Middle frontal gyrus (tissue), 1 donor: ENCODE results near the gene CT45A3.
"Not testable (repeated sequence)": the region's sequence is repeated elsewhere in the genome, so short reads cannot be mapped to it uniquely, and the experiment has no call there.

ENCODE experiments used
- DNase-seq: peaks from one replicate; pipeline ENCODE4 v3.0.0-alpha.2; 2015; ENCODE audit warnings: low spot score; ENCODE audit errors: extremely low spot score

Gene CT45A3

GRCh38 chrX:135768091-135768490 is at the start of gene CT45A3:
CT45A3 (minus strand) TSS chrX:135768191; CDS start chrX:135764444, 3,747 bp downstream.
- not testable (repeated sequence) for DNase-seq

GRCh38 chrX:135802687-135803086 is 34.7 kb upstream of the CT45A3 start, which contains the start of gene CT45A6:
CT45A6 (minus strand) TSS chrX:135802787; CDS start chrX:135798993, 3,794 bp downstream.
- DNase-seq: not testable (repeated sequence)

- not testable (repeated sequence) for DNase-seq
Observed at GRCh38 chrX:135785403-135785802, 17.4 kb upstream of the CT45A3 start, which contains the start of gene CT45A5. CT45A5 (minus strand) TSS chrX:135785503; CDS start chrX:135781729, 3,774 bp downstream.

- DNase-seq: not testable (repeated sequence)
Observed at GRCh38 chrX:135744739-135745138, 23.3 kb downstream of the CT45A3 start.

- DNase-seq: no peak
Observed at GRCh38 chrX:135741192-135741715, 26.7 kb downstream of the CT45A3 start.

- no peak for DNase-seq
Observed at GRCh38 chrX:135740681-135741149, 27.3 kb downstream of the CT45A3 start.

- DNase-seq: no peak
Observed at GRCh38 chrX:135737366-135738071, 30.5 kb downstream of the CT45A3 start.

GRCh38 chrX:135734666-135735065 is 33.3 kb downstream of the CT45A3 start:
- DNase-seq: not testable (repeated sequence)

GRCh38 chrX:135713795-135714194 is 54.2 kb downstream of the CT45A3 start:
- DNase-seq: no peak

- DNase-seq: not testable (repeated sequence)
Observed at GRCh38 chrX:135713183-135713689, 54.8 kb downstream of the CT45A3 start, which contains the start of gene CT45A1. CT45A1 (plus strand) TSS chrX:135713639; CDS start chrX:135718941, 5,302 bp downstream.
